Cardiac muscle cell (in vitro differentiated cells and primary cell): ENCODE data around the gene MZF1. TPM values are rescaled to one million over a fixed set of nuclear protein-coding genes. Genes with fewer than 3 reads are reported as not detected.

ENCODE experiments used
- DNase-seq, 2 donors: peaks; one replicate each; pipeline versions ENCODE4 v3.0.0 to v3.0.0-alpha.2; 2010 to 2017; ENCODE audit warnings: low read depth in 1 of 2, low spot score in 1 of 2
- H3K27ac ChIP-seq: fragments of 200-600 bp; sonication (generic); 2 replicates; pipeline ENCODE4 v1.5.1; 2016
- H3K27me3 ChIP-seq: fragments of 200-600 bp; sonication (generic); 2 replicates; pipeline ENCODE4 v1.6.0; 2016; ENCODE audit warnings: control low read depth
- H3K36me3 ChIP-seq: fragments of 200-600 bp; sonication (generic); 2 replicates; pipeline ENCODE4 v1.5.1; 2016; ENCODE audit warnings: control low read depth
- H3K4me1 ChIP-seq: fragments of 200-600 bp; sonication (generic); 2 replicates; pipeline ENCODE4 v1.8.1; 2017; ENCODE audit warnings: low read depth, mild to moderate bottlenecking, mixed run types
- H3K4me3 ChIP-seq: fragments of 200-600 bp; sonication (generic); 2 replicates; pipeline ENCODE4 v1.5.1; 2016; ENCODE audit warnings: mild to moderate bottlenecking
- H3K9me3 ChIP-seq: fragments of 200-600 bp; sonication (generic); 2 replicates; pipeline ENCODE4 v1.5.1; 2017; ENCODE audit warnings: low read depth, mild to moderate bottlenecking, control low read depth
- polyA plus RNA-seq: library from polyadenylated mRNA; unstranded; fragments of >200 nt; fragmentation: Nextera tagmentation; extraction: Ambion mirVana; gene quantifications from 2 replicates; pipeline ENCODE4 v1.2.1, GENCODE V29; 2016
- total RNA-seq: library from RNA; depleted of rRNA; stranded (reverse); fragments of >200 nt; gene quantifications from 2 replicates; pipeline ENCODE4 v1.2.3, GENCODE V29; 2016
- TF ChIP-seq, protein P1 (sequence below): IDR thresholded peaks from 2 replicates; pipeline ENCODE4 v1.5.1; 2012; ENCODE audit warnings: low read depth, mild to moderate bottlenecking, low read length

Gene MZF1
- total and polyA plus RNA-seq, 2 experiments from 2014 or later: 34.7 to 51.1 TPM

DNA sequence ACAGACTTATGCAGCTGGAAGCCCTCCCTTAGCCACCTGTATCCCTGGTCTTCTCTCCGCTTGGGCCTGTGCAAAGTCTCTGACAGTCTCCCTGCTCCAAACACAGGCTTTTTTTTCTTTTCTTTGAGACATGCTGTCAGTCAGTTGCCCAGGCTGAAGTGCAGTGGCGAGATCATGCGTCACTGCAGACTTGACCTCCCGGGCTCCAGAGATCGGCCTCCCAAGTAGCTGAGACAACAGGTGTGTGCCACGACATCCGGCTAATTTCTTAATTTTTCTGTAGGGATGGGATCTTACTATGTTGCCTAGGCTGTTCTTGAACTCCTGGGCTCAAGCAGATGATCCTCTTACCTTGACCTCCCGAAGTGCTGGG, 1.6 kb downstream of the MZF1 start:
- TF ChIP-seq, protein P1, sequence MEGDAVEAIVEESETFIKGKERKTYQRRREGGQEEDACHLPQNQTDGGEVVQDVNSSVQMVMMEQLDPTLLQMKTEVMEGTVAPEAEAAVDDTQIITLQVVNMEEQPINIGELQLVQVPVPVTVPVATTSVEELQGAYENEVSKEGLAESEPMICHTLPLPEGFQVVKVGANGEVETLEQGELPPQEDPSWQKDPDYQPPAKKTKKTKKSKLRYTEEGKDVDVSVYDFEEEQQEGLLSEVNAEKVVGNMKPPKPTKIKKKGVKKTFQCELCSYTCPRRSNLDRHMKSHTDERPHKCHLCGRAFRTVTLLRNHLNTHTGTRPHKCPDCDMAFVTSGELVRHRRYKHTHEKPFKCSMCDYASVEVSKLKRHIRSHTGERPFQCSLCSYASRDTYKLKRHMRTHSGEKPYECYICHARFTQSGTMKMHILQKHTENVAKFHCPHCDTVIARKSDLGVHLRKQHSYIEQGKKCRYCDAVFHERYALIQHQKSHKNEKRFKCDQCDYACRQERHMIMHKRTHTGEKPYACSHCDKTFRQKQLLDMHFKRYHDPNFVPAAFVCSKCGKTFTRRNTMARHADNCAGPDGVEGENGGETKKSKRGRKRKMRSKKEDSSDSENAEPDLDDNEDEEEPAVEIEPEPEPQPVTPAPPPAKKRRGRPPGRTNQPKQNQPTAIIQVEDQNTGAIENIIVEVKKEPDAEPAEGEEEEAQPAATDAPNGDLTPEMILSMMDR: no peak
- Histone ChIP-seq H3K9me3 (no peaks in the 10 kb centered on the region), H3K4me3 (no peak overlapping the region), H3K27ac (no peak overlapping the region), H3K27me3 (no peaks in the 10 kb centered on the region), H3K4me1 (no peaks in the 10 kb centered on the region), H3K36me3 (no peaks in the 10 kb centered on the region)
- no peak for DNase-seq

DNA sequence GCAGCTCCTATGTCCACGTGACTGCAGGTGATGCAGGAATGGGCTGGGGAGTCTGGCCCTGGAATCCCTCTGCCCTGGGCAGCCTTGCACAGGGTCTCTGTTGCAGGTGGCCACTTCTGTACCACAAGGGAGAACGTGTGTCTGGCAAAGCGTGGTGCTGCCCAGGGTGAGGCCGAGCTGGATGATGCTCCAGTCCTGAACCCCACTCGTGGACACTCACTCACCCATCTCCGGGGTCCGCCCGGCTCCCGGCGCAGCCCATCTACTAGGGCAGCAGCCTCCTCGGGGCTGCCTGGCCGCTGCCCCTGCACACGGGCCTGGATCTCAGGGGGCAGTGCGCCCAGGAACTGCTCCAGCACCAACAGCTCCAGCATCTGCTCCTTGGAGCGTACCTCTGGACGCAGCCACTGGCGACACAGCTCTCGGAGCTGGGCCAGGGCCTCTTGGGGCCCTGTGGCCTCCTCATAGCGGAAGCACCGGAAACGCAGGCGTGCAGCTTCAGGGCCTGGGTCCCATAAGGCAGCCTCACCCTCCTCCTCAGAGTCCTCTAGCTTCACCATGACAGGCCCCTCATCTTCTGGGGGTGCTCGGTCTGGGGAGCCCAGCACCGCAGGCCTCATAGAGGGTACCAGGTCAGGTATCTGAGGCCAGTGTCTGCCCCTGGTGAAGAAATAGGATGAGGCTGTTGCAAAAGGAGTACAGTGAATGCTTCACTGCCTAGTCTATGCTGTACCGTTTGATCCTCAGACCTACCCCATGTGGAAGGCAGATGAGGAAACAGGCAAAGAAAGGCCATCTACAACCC, 2.2 kb downstream of the MZF1 start:
- Histone ChIP-seq H3K27me3 (no peaks in the 10 kb centered on the region), H3K27ac (no peak overlapping the region), H3K4me3 (no peak overlapping the region), H3K4me1 (no peaks in the 10 kb centered on the region), H3K9me3 (no peaks in the 10 kb centered on the region), H3K36me3 (no peaks in the 10 kb centered on the region)
- DNase-seq: no peak
- TF ChIP-seq, protein P1: no peak

DNA sequence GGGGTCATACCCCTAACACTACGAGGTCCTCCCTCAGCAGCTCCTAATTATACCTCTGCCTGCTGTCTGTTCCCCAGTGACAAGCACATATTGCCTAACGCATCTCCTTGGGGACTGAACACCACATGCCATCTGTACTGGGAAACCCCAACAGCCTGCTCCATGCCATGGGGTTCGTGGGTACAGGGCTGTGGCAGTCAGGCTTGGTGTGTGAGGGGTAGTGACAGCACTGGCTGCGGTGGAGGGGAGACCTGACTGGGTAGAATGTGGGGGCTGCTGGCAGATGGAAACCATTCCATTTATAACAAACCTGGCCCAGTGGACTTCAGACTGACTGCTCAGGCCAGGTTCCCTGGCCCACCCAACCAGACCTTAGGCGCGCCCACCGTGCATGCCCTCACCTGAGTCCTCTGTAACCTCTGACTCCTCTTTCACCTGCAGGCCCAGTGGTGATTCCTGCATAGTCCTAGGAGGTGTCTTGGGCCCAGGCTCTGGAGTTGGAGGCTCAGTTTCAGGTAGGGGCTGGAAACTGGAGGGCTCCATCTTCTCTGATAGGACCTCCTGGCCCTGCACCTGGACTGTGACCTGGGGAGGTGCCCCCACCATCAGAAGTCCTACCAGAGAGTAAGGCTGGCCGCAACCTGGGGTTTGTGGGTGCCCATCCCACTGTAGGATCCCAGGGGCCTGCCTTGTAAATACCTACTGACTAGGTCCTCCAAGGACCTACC, 3.0 kb downstream of the MZF1 start:
- Histone ChIP-seq H3K36me3 (no peaks in the 10 kb centered on the region), H3K27ac (no peak overlapping the region), H3K27me3 (no peaks in the 10 kb centered on the region), H3K4me3 (no peak overlapping the region), H3K9me3 (no peaks in the 10 kb centered on the region), H3K4me1 (no peaks in the 10 kb centered on the region)
- TF ChIP-seq, protein P1: no peak
- no peak for DNase-seq

DNA sequence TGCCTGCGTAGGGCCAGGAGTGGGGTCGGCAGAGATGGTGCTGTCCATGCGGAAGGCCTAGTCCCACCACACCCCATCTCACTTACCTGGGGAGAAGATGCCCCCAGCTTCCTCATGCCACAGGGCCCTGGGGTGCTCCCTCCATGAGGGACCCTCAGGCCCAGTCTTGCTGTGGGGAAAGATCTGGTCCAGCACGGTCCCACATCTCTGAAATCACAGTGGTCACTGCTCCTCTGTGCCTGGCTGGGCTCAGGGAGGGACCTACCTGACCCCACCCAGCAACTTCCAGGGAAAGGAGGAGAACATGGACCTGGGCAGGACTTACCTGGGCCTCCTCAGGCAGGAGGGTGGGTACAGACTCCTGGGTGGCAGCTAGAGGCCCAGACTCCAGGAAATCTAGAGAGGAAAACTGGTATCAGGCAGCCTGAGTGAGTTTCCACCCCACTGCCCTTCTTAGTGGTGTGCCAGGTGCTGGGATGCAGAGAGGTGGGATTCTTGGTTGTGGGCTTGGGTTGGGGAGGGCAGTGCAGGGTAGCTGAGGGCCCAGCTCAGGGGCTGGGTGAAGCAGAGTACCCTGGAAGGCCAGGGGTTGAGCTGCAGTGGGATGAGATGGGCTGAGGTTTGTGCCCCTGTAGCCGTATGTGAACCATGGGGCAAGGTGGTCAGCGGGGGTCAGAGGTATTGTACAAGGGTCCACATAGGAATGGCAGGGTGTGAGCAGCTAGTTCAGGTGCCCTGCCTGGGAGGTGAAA, 3.8 kb downstream of the MZF1 start:
- no peaks in the 10 kb centered on the region for H3K4me1 ChIP-seq
- TF ChIP-seq, protein P1: no peak
- no peaks in the 10 kb centered on the region for H3K9me3 ChIP-seq
- H3K36me3 ChIP-seq: no peaks in the 10 kb centered on the region
- H3K4me3 ChIP-seq: no peak overlapping the region
- H3K27me3 ChIP-seq: no peaks in the 10 kb centered on the region
- H3K27ac ChIP-seq: no peak overlapping the region
- DNase-seq: no peak

DNA sequence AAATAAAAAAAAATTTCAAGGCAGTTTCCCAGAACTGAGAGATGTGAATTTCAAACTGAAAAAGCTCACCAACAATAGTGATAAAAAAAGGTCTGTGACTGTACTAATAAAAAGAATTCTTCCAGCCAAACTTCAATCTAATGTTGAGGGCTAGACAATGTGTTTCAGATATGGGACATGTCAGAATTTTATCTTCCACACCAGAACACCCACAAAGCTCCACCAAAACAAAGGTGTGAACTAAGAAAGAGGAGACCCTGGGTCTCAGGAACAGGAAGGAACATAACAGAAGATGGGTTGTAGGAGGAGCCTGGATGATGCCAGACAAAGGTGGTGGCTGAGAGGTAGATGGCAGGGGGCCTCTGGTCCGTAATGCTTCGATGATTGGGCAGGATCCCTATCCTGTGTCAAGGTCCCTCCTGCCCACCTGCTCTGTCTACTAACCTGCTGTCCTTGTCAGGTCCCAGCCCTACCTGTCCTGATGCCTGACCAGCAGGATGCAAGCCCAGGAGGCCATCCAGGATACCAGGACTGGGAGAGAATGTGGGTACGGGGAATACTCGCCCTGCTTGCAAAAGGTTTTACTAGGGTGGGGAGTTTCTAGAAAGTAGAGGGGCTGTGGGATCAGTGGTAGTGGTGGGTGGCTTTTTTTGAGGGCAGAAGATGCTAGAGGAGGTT, 4.5 kb downstream of the MZF1 start:
- H3K27me3 ChIP-seq: no peaks in the 10 kb centered on the region
- no peak for DNase-seq
- H3K4me1 ChIP-seq: no peaks in the 10 kb centered on the region
- no peak overlapping the region for H3K27ac ChIP-seq
- H3K9me3 ChIP-seq: no peaks in the 10 kb centered on the region
- no peak overlapping the region for H3K4me3 ChIP-seq
- TF ChIP-seq, protein P1: no peak
- no peaks in the 10 kb centered on the region for H3K36me3 ChIP-seq
